GM18502 (cell line): Measurements from ENCODE around the gene TTC3.

Source experiments
- ATAC-seq: cut with Tn5 transposase; IDR thresholded peaks from one replicate; pipeline ENCODE4 v1.9.1; 2021; ENCODE audit warnings: mild to moderate bottlenecking; ENCODE audit not compliant: unreplicated experiment, poor library complexity

The TTC3 gene

DNA sequence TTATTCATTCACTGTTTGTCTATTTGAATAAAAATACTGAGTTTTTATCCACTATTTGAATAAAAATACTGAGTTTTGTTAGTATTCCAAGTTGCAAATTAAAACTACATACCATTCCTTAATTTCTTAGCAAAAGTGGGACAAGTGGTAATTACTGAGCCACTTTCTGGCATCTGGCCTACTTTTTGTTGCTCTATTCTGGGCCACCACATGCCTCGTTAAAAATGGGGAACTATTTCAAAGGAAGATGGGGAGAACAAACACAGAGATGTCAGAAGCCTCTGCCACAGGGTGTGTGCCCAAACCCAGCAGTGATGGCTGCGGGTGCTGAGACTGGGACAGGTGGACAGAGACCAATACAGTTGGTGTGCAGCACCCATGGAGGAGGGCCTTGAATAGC is 14.8 kb upstream of the TTC3 start:
- no peak for ATAC-seq

DNA sequence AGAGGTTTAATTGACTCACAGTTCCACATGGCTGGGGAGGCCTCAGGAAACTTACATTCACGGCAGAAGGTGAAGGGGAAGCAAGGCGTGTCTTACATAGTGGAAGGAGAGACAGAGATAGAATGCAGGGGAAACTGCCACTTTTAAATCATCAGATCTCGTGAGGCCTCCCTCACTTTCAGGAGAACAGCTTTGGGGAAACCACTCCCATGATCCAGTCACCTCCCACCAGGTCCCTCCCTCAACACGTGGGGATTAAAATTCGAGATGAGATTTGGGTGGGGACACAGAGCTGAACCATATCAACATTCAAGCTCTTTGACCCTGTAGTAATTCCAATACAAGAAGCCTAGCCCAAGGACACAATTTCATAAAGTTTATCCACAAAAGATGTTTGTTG is 13.9 kb upstream of the TTC3 start:
- ATAC-seq: no peak

DNA sequence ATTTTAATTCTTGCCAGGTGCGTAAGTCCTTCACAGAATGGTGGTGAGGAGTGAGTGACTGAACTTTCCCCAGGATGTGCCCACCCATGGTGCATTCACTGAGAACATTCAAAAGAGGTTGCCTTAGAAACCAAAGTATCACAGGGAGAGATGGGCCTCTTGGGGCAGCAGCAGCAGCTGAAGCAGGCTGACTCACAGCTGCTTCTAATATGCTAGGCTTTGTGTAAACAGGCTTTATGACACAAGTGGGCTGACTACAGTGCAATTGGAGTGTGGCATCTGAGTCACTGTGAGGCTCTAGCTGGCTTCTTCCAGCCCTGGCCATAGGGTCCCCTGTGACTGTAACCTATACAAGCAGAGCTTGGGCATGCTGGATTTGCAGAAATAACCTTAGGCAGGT is 12.8 kb upstream of the TTC3 start:
- ATAC-seq: no peak

GRCh38 chr21:37061926-37062592 is 11.0 kb upstream of the TTC3 start:
- no peak for ATAC-seq

- ATAC-seq: no peak
These were observed 10.5 kb upstream of the TTC3 start for GRCh38 chr21:37062593-37062935.

GRCh38 chr21:37063433-37063832 is 9.6 kb upstream of the TTC3 start:
- no peak for ATAC-seq

- no peak for ATAC-seq
These were observed 8.2 kb upstream of the TTC3 start for GRCh38 chr21:37064841-37065240.

DNA sequence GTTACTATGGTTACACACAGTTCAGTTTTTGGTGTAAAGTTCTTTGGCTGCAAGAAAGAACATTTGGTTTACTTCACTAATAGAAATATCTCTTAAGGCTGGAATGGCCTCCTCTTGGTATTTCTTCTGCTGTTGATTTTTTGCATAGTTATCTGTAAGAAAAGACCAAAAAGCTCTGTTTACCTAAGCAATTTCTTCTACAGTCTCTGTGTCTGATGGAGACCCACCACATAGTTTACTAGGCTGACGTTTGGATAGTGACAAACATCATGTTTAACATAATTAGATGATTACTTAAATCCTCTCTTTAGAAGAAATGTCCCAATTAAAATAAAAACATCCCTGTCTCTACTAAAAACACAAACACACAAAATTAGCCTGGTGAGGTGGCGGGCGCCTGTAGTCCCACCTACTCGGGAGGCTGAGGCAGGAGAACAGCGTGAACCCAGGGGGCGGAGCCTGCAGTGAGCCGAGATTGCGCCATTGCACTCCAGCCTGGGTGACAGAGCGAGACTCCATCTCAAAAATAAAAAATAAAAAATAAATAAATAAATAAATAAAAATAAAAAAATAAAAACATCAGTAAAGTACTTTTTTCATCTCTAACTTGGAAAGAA is 7.4 kb upstream of the TTC3 start:
- no peak for ATAC-seq

GRCh38 chr21:37071561-37072273 is 1.3 kb upstream of the TTC3 start:
- ATAC-seq: no peak

- ATAC-seq: peak; percentile 38
These were observed 623 bp upstream of the TTC3 start for GRCh38 chr21:37072274-37072987.

GRCh38 chr21:37073417-37074196 is 553 bp downstream of the TTC3 start:
- ATAC-seq: peak; percentile 38

DNA sequence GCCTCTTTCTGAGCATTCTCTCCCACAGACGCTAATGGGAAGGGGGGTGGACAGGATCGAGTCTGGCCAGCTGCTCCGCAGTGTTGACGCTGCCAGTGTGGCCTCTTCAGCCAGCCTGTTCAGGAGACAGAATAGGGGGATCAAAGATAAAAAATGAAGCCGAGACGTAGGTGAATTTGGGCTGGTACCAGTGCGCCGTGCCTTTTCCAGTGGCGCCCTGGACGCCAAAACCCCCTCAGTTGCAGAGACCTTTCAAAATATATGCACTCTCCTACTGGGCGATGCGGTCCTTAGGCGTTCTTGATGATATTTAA is 1.1 kb downstream of the TTC3 start:
- ATAC-seq: no peak

GRCh38 chr21:37074546-37074945 is 1.5 kb downstream of the TTC3 start:
- ATAC-seq: no peak

DNA sequence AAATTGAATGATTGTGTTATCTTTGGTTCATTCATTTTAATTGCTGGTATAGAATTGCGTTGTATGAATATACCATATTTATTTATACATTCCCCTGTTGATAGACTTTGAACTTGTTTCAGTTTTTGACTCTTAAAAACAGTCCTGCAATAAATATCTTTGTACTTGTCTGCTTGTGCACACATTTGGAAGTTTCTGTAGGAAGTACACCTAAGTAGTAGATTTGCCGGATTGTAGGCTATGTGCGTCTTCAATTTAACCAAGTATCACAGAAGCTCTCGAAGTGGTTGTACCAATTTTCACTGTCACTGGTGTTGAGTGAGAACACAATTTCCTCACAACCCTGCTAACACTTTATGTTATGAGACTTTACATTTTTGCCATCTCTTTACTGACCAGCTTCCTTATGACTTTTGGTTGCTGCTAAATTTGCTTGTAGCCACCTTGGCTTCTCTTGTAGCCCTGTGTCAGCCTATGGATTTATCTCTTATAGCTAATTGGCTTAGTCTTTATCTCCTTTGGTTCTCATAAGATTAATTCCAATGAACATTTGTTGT is 2.2 kb downstream of the TTC3 start:
- ATAC-seq: no peak

DNA sequence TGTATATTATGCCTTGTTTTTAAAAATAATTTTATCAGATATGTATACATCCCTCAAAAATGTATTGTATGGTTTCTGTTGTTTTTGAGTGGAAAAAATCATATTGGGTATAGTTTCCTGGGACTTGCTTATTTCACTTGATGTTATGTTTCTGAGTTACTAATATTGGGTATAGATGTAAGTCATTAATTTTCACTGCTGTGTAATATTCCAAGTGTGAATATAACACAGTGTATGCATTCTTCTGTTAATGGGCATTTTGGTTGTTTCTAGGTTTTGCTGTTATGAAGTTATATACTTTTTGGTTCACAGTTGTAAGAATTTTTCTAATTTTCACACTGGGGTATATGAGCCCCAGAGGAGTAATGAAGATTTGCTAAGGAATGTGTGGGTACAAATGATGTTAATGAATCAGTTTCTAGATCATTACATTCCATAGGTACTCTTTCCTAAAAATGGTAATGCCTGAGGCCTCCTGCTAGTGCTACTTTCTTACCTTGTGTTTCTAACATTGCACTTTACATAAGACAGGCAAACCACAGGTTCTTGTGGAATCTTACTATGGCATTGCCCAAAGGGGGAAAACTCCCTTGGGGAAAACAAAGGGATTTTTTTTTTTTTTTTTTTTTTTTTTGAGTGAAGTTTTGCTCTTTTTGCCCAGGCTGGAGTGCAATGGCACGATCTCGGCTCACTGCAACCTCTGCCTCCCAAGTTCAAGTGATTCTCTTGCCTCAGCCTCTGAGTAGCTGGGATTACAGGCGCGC is 3.2 kb downstream of the TTC3 start:
- ATAC-seq: no peak

- no peak for ATAC-seq
These were observed 4.3 kb downstream of the TTC3 start for GRCh38 chr21:37077403-37077802.

DNA sequence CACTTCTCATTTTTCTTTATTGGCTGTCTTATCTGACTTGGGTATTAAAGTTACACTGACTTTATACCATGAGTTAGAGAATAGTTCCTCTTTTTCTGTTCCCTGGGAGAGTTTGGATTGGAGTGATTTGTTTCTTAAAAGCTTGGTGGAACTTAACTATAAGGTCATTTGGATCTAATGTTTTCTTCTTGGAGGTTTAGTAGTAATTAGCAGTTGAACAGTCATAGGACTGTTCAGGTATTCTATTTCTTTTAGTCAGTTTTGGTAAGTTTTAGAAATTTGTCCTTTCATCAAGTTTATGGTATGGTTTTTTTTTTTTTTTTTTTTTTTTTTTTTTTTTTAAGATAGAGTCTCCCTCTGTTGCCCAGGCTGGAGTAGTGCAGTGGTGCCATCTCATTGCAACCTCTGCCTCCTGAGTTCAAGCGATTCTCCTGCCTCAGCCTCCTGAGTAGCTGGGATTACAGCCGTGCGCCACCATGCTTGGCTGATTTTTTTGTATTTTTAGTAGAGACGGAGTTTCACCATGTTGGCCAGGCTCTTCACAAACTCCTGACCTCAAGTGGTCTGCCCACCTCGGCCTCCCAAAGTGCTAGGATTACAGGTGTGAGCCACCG is 6.3 kb downstream of the TTC3 start:
- no peak for ATAC-seq

DNA sequence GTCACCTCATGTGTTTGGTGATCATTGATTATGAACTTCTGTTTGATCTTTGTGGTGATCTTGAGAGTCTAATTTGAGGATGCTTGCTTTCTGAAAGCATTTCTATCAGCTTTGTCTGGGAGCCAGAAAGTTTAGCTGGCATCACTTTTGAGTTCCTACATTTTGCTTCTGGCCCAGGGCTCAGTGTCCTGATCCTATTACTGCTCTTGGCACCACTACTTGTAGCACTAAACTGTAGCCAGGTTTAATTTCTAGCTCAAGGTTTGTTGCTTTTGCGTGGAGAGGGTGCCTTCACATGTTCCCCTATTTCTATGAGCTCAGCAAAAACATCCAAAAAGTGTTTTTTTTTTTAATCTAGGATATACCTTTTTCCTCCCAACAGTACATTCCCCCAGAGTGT is 9.3 kb downstream of the TTC3 start:
- no peak for ATAC-seq

- ATAC-seq: no peak
These were observed 9.9 kb downstream of the TTC3 start for GRCh38 chr21:37082856-37083528.
